Endothelial cell of hepatic sinusoid (primary cell): Measurements from ENCODE around the gene HCN2.
"Not testable (repeated sequence)": the region's sequence is repeated elsewhere in the genome, so short reads cannot be mapped to it uniquely, and the experiment has no call there.

Source experiments
- in situ Hi-C: cut with HindIII; loops from 2 replicates; pipeline ENCODE4 v1.10.0; 2017; ENCODE audit warnings: low sequenced_read_pairs

The HCN2 gene

DNA sequence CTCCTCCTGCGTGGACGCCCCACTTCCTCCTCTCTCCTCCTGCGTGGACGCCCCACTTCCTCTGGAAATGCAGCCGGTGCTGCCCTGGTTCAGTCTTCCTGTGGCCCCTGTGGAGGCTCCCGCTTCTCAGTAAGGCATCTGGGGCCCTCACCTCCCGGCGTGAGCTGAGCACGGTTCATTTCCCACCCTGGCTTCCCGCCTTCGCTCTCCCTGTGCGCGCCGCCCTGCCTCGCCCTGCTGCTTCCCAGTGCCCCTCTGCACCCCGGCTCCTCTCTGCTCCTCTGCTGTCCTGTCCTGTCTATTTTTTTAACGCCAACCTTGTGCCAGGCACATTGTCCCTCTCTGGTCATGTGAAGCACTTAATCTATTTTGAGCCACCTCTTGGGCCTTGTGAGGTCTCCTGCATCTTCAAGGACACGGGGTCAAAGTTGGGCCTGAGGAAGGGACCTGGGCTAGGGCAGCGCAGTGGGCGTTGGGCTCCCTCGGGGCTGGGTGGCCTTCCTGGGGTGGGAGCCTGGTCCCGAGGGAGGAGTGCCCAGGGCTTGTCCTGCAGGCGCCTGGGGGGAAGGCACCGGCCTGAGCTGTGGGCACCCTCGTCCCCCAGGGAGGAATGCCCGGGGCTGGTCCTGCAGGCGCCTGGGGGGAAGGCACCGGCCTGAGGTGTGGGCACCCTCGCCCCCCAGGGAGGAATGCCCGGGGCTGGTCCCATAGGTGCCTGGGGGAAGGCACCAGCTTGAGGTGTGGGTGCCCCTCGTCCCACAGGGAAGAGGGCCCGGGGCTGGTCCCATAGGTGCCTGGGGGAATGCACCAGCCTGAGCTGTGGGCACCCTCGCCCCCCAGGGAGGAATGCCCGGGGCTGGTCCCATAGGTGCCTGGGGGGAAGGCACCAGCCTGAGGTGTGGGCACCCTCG, 13.0 kb downstream of the HCN2 start:
- in situ Hi-C loops, result no loop called here

DNA sequence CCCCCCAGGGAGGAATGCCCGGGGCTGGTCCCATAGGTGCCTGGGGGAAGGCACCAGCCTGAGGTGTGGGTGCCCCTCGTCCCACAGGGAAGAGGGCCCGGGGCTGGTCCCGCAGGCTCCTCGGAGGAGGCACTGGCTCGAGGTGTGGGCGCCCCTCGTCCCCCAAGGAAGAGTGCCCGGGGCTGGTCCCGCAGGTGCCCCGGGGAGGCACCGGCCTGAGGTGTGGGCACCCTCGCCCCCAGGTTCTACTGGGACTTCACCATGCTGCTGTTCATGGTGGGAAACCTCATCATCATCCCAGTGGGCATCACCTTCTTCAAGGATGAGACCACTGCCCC, 13.6 kb downstream of the HCN2 start:
- in situ Hi-C loops, result not testable (repeated sequence)

DNA sequence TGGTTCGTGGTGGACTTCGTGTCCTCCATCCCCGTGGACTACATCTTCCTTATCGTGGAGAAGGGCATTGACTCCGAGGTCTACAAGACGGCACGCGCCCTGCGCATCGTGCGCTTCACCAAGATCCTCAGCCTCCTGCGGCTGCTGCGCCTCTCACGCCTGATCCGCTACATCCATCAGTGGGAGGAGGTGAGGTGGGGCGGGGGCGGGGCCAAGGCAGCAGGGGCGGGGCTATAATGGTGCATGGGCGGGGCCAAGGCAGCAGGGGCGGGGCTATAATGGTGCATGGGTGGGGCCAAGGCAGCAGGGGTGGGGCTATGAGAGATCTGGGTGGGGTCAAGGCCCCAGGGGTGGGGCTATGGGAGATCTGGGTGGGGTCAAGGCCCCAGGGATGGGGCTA, 14.1 kb downstream of the HCN2 start:
- in situ Hi-C loops, result not testable (repeated sequence)

DNA sequence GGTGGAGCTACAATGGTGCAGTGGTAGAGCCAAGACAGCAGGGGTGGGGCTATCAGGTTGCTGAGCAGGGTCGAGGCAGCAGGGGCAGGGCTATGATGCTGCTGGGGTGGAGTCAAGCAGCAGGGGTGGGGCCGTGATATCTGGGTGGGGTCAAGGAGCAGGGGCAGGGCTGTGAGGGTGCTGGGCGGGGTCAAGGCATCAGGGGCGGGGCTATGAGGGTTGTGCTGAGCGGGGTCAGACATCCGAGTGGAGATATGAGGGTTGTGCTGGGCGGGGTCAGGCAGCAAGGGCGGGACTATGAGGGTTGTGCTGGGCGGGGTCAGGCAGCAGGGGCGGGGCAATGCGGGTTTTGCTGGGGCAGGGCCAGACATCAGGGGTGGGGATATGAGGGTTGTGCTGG, 14.7 kb downstream of the HCN2 start:
- in situ Hi-C loops, result no loop called here

DNA sequence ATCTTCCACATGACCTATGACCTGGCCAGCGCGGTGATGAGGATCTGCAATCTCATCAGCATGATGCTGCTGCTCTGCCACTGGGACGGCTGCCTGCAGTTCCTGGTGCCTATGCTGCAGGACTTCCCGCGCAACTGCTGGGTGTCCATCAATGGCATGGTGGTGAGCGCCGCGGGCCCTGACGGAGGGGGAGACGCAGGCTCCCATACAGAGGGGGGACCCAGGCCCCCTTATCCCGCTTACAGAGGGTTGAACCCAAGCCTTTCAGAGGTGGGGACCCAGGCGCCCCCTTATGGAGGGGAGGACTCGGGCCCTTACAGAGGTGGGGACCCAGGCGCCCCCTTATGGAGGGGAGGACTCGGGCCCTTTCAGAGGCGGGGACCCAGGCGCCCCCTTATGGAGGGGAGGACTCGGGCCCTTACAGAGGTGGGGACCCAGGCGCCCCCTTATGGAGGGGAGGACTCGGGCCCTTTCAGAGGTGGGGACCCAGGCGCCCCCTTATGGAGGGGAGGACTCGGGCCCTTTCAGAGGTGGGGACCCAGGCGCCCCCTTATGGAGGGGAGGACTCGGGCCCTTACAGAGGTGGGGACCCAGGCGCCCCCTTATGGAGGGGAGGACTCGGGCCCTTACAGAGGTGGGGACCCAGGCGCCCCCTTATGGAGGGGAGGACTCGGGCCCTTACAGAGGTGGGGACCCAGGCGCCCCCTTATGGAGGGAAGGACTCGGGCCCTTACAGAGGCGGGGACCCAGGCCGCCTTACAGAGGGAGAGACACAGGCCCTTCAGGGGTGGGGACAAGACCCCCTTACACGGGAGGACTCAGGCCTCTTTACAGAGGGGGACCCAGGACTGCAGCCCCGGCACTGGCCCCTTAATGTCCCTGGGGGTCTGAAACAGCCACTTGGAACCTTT, 15.6 kb downstream of the HCN2 start:
- in situ Hi-C loops, result not testable (repeated sequence)

DNA sequence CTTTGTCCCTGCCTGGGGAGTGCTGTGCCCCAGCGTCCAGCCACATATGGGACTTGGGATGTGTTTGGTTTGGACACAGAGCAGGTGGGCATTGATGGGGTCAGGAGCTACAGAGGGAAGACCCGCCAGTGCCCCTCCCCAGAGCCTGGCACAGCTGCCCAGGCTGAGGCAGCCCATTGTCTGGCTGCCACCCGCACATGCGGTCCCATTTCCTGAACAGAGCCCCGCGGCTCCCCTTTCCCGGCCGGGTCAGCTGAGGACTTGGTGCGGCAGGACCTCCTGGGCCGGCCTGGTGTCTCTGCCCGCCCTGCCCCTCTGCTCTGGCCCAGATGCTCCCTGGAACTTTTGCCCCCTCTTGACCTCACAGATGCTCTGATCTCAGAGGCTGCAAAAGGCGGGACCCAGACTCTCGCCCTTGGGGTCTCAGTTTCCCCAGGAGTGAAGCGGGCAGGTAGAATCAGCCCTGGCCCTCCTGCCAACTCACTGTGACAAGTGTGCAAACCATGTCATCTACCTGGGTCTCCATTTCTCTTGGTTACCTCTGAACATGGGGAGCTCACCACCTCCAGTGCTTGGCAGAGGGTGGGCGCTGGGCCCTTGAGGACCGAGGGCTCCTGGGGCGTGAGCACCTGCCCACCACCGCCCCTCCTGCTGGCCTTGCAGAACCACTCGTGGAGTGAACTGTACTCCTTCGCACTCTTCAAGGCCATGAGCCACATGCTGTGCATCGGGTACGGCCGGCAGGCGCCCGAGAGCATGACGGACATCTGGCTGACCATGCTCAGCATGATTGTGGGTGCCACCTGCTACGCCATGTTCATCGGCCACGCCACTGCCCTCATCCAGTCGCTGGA, 17.8 kb downstream of the HCN2 start:
- in situ Hi-C loops, result no loop called here

DNA sequence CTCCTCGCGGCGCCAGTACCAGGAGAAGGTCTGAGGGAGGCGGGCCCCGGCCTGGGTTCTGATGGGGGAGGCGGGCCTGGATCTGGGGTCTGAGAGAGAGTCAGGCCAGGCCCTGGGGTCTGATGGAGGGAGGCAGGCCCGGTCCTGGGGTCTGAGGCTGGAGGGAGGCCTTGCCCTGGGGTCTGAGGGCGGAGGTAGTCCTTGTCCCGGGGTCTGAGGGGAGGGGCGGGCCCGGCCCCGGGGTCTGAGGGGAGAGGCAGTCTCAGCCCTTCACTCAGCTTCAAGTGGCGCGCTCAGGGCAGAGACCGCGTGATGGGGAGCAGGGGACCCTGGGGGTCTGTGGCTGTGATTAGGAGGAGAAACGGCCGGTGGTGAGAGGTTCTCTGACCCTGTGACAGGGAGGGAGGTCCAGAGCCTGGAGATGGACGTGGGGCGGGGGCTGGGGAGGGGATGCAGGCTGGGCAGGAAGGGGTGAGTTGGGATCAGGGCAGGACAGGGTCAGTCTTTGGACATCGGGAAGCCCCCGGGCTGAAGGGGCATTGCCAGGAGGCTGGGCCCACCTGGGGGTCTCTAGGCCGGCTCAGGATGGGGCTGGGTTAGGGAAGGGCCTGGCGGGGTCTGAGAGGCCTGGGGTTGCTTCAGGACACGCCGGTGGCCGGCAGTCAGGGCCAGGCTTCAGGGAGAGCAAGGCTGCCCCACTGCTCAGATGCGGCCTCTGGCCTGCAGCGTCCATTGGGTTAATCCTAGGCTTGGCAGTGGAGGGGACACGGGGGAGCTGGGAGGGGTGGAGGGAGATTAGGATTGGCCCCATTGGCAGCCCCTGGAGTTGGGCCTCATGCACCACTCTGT, 18.7 kb downstream of the HCN2 start:
- in situ Hi-C loops, result no loop called here

DNA sequence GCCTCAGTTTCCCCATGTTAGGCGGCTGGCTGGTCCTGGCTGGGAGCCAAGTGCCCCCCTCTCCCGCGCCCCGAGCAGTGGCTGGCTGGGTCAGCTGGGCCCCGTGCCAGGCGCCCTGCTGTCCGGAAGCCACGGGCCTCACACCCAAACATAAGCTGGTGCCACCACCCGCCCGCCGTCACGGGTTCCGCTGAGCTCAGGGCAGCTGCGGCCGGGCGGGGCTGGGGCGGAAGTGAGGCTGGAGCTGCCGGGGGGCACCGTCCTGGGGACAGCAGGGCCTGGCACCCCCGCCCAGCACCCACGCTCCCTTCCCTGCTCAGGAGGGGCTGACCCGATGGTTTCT, 19.3 kb downstream of the HCN2 start:
- in situ Hi-C loops, result no loop called here

DNA sequence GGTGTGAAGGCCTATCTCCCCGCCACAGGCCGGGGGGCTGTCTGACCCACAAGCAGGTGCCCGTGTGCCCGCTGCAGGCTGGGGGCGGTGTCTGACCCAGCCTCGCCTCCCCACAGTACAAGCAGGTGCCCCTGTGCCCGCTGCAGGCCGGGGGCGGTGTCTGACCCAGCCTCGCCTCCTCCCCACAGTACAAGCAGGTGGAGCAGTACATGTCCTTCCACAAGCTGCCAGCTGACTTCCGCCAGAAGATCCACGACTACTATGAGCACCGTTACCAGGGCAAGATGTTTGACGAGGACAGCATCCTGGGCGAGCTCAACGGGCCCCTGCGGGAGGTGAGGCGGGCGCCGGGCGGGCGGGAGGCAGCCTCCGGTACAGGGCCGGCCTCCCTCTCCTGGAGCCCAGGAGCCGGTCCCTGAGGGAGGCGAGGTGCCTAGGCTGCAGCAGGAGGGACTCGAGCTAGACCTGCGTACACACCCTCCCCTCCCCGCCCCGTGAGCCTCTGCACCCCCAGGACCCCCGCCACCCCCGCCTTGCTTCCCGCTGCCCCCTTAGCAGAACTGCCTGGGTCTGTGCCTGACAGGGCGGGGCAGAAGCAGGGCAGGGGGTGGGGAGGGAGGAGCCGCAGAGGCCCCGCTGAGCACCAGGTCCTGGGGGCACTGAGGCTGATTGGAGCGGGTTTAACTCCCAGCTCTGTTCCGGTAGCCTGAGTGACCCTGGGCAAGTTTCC, 20.6 kb downstream of the HCN2 start:
- in situ Hi-C loops, result no loop called here

DNA sequence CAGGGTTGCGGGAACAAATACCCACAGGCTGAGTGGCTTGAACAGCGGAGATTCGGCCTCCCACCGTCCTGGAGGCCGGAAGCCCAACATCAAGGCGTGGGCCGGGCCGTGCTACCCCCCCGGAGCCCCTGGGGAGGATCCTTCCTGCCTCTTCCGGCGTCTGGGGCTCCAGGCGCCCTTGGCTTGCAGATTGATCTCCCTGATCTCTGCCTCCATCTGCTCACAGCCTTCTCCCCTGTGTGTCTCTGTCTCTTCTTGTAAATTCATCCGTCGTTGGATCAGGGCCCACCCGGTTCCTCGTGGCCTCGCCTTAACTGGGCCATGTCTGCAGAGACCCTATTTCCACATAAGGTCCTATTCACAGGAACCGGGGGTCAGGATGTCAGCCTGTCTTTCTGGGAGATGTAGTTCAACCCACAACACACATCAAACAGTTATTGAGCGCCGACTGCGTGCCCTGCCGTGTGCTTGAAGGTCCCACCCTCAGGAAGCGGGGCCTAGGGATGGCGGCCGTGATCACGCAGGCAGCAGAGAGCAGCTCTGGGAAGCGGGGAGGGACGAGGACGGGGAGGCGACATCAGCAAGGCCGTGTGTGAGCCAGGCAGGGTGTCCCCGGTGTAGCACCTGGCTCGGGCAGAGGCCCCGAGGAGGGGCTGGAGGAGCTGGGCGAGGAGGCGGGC, 21.3 kb downstream of the HCN2 start:
- in situ Hi-C loops, result no loop called here

DNA sequence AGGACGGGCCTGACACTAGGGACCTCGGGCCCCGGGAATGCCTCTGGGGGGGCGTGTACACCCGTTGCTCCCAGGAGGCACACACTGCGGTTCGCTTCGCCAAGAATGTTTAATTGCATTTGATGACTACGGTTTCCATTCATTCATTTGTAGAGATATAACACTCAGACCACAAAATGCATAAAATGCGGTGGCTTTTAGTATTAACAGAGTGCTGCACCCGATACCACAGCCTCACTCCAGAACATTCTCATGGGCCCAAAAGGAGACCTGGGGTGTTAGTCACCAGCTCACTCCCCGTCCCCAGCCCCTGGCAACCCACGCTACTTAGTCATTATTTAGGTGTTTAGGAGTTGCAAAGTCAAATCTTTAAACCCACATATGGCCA, 21.8 kb downstream of the HCN2 start:
- in situ Hi-C loops, result no loop called here

DNA sequence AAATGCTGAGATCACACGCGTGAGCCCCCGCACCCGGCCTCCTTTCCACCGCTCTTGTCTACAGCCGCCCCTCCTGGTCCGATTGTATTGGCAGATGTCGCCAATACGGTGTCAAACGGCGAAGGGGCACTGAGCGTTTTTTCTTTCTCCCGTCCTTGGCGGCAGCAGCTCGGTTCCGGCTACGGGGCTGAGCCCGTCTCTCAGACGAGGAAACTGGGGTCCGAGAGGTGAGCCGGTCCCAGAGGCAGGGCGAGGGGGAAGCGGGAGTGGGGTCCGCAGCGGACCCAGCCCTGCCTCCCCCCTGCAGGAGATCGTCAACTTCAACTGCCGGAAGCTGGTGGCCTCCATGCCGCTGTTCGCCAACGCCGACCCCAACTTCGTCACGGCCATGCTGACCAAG, 23.3 kb downstream of the HCN2 start:
- in situ Hi-C loops, result no loop called here

DNA sequence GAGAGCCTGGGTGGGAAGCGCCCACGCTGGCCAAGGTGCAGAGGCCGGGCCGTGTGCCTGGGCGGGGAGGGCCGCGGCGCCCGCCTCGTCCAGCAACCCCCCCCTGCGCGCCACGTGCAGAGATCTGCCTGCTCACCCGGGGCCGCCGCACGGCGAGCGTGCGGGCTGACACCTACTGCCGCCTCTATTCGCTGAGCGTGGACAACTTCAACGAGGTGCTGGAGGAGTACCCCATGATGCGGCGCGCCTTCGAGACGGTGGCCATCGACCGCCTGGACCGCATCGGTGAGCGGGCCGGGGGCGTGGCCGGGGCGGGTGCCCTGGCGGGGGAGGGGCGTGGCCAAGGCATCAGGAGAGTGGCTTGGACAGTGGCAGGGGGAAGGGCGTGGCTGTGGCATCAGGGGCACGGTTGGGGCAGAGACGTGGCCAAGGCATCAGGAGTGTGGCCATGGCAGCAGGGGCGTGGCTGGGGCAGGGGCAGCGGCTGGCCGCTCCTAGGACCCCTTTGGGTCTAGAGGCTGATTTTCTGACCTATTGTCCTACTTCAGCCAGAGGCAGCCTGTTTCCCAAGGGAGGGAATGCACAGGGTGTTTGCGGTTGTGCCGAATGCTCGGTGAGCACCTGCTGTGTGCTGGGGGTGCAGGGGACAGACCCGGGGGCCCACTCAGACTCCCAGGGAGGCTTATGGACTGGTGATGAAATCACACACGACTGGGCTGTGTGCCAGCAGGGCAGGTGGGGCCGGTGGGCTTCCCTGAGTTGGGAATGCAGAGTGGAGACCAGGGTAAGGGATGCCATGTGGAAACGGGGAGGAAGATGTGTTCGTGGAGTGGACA, 24.3 kb downstream of the HCN2 start:
- in situ Hi-C loops, result no loop called here

DNA sequence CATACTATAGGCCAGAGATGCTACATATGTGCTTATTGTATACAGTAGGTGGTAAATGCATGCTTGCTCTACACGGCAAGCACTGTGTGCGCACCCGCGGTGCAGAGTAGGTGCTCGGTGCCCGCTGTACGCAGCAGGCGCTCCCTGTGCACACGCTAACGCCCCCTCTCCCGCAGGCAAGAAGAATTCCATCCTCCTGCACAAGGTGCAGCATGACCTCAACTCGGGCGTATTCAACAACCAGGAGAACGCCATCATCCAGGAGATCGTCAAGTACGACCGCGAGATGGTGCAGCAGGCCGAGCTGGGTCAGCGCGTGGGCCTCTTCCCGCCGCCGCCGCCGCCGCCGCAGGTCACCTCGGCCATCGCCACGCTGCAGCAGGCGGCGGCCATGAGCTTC, 25.9 kb downstream of the HCN2 start:
- in situ Hi-C loops, result no loop called here

DNA sequence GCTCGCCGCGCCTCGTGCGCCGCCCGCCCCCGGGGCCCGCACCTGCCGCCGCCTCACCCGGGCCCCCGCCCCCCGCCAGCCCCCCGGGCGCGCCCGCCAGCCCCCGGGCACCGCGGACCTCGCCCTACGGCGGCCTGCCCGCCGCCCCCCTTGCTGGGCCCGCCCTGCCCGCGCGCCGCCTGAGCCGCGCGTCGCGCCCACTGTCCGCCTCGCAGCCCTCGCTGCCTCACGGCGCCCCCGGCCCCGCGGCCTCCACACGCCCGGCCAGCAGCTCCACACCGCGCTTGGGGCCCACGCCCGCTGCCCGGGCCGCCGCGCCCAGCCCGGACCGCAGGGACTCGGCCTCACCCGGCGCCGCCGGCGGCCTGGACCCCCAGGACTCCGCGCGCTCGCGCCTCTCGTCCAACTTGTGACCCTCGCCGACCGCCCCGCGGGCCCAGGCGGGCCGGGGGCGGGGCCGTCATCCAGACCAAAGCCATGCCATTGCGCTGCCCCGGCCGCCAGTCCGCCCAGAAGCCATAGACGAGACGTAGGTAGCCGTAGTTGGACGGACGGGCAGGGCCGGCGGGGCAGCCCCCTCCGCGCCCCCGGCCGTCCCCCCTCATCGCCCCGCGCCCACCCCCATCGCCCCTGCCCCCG, 26.5 kb downstream of the HCN2 start:
- in situ Hi-C loops, result no loop called here

DNA sequence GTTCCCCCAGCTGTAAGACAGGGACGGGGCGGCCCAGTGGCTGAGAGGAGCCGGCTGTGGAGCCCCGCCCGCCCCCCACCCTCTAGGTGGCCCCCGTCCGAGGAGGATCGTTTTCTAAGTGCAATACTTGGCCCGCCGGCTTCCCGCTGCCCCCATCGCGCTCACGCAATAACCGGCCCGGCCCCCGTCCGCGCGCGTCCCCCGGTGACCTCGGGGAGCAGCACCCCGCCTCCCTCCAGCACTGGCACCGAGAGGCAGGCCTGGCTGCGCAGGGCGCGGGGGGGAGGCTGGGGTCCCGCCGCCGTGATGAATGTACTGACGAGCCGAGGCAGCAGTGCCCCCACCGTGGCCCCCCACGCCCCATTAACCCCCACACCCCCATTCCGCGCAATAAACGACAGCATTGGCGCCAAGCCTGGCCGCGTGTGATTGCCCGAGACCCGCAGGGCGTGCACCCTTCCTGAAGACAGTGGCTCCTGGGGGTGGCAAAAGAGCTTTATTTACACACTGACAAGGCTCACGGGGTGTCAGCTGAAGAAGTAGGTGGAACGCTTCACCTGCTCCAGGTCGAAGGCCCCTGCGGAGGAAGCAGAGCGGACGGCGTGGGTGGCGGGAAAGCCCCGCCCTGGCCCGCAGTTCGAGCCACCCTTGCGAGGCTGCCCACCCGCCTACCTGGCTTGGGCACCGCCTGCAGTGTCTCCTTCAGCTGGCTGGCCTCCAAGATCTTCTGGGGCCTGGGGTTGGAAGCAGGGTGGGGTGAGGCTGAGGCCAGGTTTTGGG, 27.3 kb downstream of the HCN2 start:
- in situ Hi-C loops, result no loop called here
